IMR-90 (cell line): ENCODE measurements around the gene NSA2.

Experiments
- BHLHE40 ChIP-seq: fragments of 150-350 bp; IDR thresholded peaks from 2 replicates; pipeline ENCODE4 v1.6.1; 2016; ENCODE audit warnings: mild to moderate bottlenecking, low read depth, low read length
- CEBPB ChIP-seq: IDR thresholded peaks from 2 replicates; pipeline ENCODE4 v1.6.1; 2012; ENCODE audit warnings: low read depth, low read length, improper control_type of control experiment
- CHD1 ChIP-seq: IDR thresholded peaks from 2 replicates; pipeline ENCODE4 v1.6.1; 2012; ENCODE audit warnings: low read depth, low read length, improper control_type of control experiment
- FOS ChIP-seq: fragments of 150-350 bp; IDR thresholded peaks from 2 replicates; pipeline ENCODE4 v1.6.1; 2016; ENCODE audit warnings: low read depth, low read length
- MAZ ChIP-seq: IDR thresholded peaks from 2 replicates; pipeline ENCODE4 v1.6.1; 2012; ENCODE audit warnings: low read depth, mild to moderate bottlenecking, low read length, improper control_type of control experiment, moderate library complexity, borderline replicate concordance
- POLR2A ChIP-seq: IDR thresholded peaks from 2 replicates; pipeline ENCODE4 v1.6.1; 2012; ENCODE audit warnings: mild to moderate bottlenecking, low read depth, low read length
- RAD21 ChIP-seq: IDR thresholded peaks from 2 replicates; pipeline ENCODE4 v1.6.1; 2012; ENCODE audit warnings: low read length, improper control_type of control experiment
- RCOR1 ChIP-seq: IDR thresholded peaks from 2 replicates; pipeline ENCODE4 v1.6.1; 2012; ENCODE audit warnings: mild to moderate bottlenecking, low read length, improper control_type of control experiment; ENCODE audit not compliant: insufficient replicate concordance
- RFX5 ChIP-seq: IDR thresholded peaks from 2 replicates; pipeline ENCODE4 v1.8.0; 2012; ENCODE audit warnings: low read depth, mild to moderate bottlenecking, low read length, moderate library complexity
- SMC3 ChIP-seq: fragments of 150-350 bp; IDR thresholded peaks from 2 replicates; pipeline ENCODE4 v1.6.1; 2016; ENCODE audit warnings: low read depth, mild to moderate bottlenecking, antibody characterized with exemption, low read length, moderate library complexity
- TF ChIP-seq, protein P1 (sequence below): conservative IDR thresholded peaks from 2 replicates; pipeline ENCODE4 v1.5.1; 2012; ENCODE audit warnings: mild to moderate bottlenecking, low read depth, low read length, improper control_type of control experiment
- TF ChIP-seq, protein P2 (sequence below): fragments of 150-350 bp; IDR thresholded peaks from 2 replicates; pipeline ENCODE4 v1.6.1; 2017; ENCODE audit warnings: mild to moderate bottlenecking, antibody characterized with exemption, low read length, low read depth
- TF ChIP-seq, protein P3 (sequence below): fragments of 150-350 bp; IDR thresholded peaks from 2 replicates; pipeline ENCODE4 v1.6.1; 2016; ENCODE audit warnings: low read depth, mild to moderate bottlenecking, low read length, moderate library complexity, borderline replicate concordance

DNA sequence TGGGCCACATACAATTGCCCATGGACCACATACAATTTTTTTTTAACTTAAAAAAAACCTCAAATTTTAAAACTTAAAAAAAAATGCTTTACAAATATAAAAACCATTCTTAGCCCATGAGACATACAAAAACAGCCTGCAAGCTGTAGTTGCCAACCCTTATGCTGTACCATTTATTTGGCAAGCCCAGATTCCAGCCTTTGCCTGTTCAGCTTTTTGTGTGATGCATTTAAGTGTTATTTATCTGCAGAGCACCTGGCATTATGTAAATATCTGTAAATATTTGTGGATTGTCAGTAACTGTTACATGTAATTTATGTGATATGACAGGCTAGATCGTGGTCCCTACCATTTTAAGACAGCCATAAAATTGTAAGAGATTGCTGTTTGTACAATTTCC, 49.5 kb upstream of the NSA2 start:
- TF ChIP-seq, protein P1, sequence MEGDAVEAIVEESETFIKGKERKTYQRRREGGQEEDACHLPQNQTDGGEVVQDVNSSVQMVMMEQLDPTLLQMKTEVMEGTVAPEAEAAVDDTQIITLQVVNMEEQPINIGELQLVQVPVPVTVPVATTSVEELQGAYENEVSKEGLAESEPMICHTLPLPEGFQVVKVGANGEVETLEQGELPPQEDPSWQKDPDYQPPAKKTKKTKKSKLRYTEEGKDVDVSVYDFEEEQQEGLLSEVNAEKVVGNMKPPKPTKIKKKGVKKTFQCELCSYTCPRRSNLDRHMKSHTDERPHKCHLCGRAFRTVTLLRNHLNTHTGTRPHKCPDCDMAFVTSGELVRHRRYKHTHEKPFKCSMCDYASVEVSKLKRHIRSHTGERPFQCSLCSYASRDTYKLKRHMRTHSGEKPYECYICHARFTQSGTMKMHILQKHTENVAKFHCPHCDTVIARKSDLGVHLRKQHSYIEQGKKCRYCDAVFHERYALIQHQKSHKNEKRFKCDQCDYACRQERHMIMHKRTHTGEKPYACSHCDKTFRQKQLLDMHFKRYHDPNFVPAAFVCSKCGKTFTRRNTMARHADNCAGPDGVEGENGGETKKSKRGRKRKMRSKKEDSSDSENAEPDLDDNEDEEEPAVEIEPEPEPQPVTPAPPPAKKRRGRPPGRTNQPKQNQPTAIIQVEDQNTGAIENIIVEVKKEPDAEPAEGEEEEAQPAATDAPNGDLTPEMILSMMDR: no peak
- TF ChIP-seq MAZ (no peak), RCOR1 (no peak), POLR2A (no peak), SMC3 (no peak), RFX5 (no peak), CHD1 (no peak), BHLHE40 (no peak), CEBPB (no peak), RAD21 (no peak), FOS (no peak)
- TF ChIP-seq, protein P2, sequence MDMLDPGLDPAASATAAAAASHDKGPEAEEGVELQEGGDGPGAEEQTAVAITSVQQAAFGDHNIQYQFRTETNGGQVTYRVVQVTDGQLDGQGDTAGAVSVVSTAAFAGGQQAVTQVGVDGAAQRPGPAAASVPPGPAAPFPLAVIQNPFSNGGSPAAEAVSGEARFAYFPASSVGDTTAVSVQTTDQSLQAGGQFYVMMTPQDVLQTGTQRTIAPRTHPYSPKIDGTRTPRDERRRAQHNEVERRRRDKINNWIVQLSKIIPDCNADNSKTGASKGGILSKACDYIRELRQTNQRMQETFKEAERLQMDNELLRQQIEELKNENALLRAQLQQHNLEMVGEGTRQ: no peak
- TF ChIP-seq, protein P3, sequence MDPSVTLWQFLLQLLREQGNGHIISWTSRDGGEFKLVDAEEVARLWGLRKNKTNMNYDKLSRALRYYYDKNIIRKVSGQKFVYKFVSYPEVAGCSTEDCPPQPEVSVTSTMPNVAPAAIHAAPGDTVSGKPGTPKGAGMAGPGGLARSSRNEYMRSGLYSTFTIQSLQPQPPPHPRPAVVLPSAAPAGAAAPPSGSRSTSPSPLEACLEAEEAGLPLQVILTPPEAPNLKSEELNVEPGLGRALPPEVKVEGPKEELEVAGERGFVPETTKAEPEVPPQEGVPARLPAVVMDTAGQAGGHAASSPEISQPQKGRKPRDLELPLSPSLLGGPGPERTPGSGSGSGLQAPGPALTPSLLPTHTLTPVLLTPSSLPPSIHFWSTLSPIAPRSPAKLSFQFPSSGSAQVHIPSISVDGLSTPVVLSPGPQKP: no peak
